ENCODE data around the gene TUNAR. TPM values are rescaled to one million over a fixed set of nuclear protein-coding genes. Genes with fewer than 3 reads are reported as not detected.
A peak's percentile ranks its signal among the peaks of the same experiment; 100 is the strongest.

Gene TUNAR
- total and polyA plus RNA-seq, 2 of the 4 experiments (the other 2 are of a cell fraction) = not detected

DNA sequence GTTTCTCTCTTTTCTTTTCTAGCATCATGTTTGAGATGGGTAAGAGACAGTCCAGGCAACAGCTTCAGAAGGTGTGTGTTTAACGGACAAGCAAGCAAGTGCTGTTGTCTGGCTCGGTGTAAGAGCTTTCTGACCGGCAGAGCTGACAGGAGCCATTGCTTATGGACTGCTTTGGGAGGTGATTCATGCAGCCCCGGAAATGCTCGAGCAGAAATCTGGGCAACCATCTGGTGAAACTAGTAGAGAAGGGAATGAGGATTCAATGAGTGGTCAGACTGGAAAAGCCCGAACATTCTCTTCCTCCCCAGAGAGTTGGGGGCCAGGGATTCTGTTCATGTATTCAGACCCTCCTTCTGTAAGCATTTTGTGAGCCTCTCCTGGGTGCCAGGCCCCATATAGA is 24.4 kb downstream of the TUNAR start:
- Histone ChIP-seq H3K27me3 (ENCODE audit: control insufficient read depth, insufficient read depth, low read length) (peaks cover 1% of the 10 kb centered on the region; the same call in 1 of the 2 replicates), H2AK5ac (ENCODE audit: low read depth, low read length) (no peak overlapping the region), H2AFZ (replicated peaks; ENCODE audit: low read length, poor library complexity) (peak overlapping the region; percentile 54), H4K5ac (ENCODE audit: low read depth, low read length) (no peak overlapping the region), H3K4ac (ENCODE audit: low read depth, low read length) (no peak overlapping the region), H3K9me3 (ENCODE audit: control insufficient read depth, insufficient read depth, low read length) (no peaks in the 10 kb centered on the region), H3K36me3 (ENCODE audit: control insufficient read depth, insufficient read depth, low read length) (no peaks in the 10 kb centered on the region), H3K9ac (ENCODE audit: low read depth, low read length) (no peak overlapping the region), H3K14ac (replicated peaks; ENCODE audit: low read depth, low read length) (no peak overlapping the region), H3K18ac (ENCODE audit: low read depth, low read length) (no peak overlapping the region), H3K56ac (ENCODE audit: extremely low read depth, insufficient read depth, low read length) (no peak overlapping the region), H3K23ac (ENCODE audit: low read depth, low read length) (no peak overlapping the region), H2AK9ac (replicated peaks; ENCODE audit: low read depth, low read length, poor library complexity) (no peak overlapping the region), H3K27ac (ENCODE audit: insufficient read depth, low read length) (no peak overlapping the region), H3K4me1 (ENCODE audit: control insufficient read depth, insufficient read depth, low read length) (no peaks in the 10 kb centered on the region; the same call in 1 of the 2 replicates), H4K20me1 (ENCODE audit: insufficient read depth, low read length) (no peaks in the 10 kb centered on the region), H3K9me1 (ENCODE audit: insufficient read depth, low read length) (no peaks in the 10 kb centered on the region), H2BK5ac (ENCODE audit: low read depth, low read length, poor library complexity, severe bottlenecking) (no peak overlapping the region), H4K8ac (ENCODE audit: low read depth in 2 of 2, low read length in 2 of 2) (no peak overlapping the region), H3K4me3 (ENCODE audit: insufficient read depth, low read depth, low read length) (no peak overlapping the region), H3K4me2 (ENCODE audit: low read depth, low read length) (no peak overlapping the region; the same call in 1 of the 2 replicates), H2BK120ac (ENCODE audit: low read depth, low read length) (no peak overlapping the region), H2BK15ac (ENCODE audit: low read depth, low read length) (no peak overlapping the region), H3K79me1 (ENCODE audit: low read depth in 1 of 2, low read length in 2 of 2) (no peaks in the 10 kb centered on the region), H4K91ac (ENCODE audit: insufficient read depth, low read depth, low read length) (no peak overlapping the region), H2BK20ac (ENCODE audit: low read depth, low read length) (no peak overlapping the region)
- WGBS, 2 experiments (ENCODE audit: extremely low coverage in 2 of 2, insufficient read length in 1 of 2) = 74% methylated on average over 3 of the region's 6 CpGs; no CpG with 5 or more reads in 1 of the 2 experiments
- dilution Hi-C loops (cut with HindIII; ENCODE audit: low sequenced_read_pairs, unreplicated experiment) (no loop called here), intact Hi-C loops (cut with micrococcal nuclease) (no loop called here), in situ Hi-C loops (cut with MboI; ENCODE audit: low sequenced_read_pairs) (no loop called here)
- TF ChIP-seq CHD1 (IDR thresholded peaks at IDR 0.05; ENCODE audit: low read depth, low read length) = no peak
- TF ChIP-seq RCOR1 (IDR thresholded peaks at IDR 0.05; ENCODE audit: insufficient replicate concordance, low read length) = no peak
- no peak for TF ChIP-seq NFE2L2 (IDR thresholded peaks at IDR 0.05; ENCODE audit: low read depth, low read length)
- TF ChIP-seq BHLHE40 (IDR thresholded peaks at IDR 0.05; ENCODE audit: low read depth, low read length) = no peak
- TF ChIP-seq CEBPB (IDR thresholded peaks at IDR 0.05; ENCODE audit: low read depth, low read length) = no peak
- TF ChIP-seq, protein P1, sequence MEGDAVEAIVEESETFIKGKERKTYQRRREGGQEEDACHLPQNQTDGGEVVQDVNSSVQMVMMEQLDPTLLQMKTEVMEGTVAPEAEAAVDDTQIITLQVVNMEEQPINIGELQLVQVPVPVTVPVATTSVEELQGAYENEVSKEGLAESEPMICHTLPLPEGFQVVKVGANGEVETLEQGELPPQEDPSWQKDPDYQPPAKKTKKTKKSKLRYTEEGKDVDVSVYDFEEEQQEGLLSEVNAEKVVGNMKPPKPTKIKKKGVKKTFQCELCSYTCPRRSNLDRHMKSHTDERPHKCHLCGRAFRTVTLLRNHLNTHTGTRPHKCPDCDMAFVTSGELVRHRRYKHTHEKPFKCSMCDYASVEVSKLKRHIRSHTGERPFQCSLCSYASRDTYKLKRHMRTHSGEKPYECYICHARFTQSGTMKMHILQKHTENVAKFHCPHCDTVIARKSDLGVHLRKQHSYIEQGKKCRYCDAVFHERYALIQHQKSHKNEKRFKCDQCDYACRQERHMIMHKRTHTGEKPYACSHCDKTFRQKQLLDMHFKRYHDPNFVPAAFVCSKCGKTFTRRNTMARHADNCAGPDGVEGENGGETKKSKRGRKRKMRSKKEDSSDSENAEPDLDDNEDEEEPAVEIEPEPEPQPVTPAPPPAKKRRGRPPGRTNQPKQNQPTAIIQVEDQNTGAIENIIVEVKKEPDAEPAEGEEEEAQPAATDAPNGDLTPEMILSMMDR (conservative IDR thresholded peaks at IDR 0.05; ENCODE audit: low read depth, low read length) = no peak
- no peak for TF ChIP-seq RAD21 (IDR thresholded peaks at IDR 0.05; ENCODE audit: low read length)
- no peak for TF ChIP-seq MXI1 (IDR thresholded peaks at IDR 0.05; ENCODE audit: borderline replicate concordance, low read depth, low read length)
- TF ChIP-seq, protein P2, sequence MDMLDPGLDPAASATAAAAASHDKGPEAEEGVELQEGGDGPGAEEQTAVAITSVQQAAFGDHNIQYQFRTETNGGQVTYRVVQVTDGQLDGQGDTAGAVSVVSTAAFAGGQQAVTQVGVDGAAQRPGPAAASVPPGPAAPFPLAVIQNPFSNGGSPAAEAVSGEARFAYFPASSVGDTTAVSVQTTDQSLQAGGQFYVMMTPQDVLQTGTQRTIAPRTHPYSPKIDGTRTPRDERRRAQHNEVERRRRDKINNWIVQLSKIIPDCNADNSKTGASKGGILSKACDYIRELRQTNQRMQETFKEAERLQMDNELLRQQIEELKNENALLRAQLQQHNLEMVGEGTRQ (IDR thresholded peaks at IDR 0.05; ENCODE audit: low read depth, low read length) = no peak
- BruUV-seq (replicated peaks) = no TSS peak
- ATAC-seq (ENCODE audit: low read depth) (no peak; the same call in 1 of the 2 replicates), DNase-seq (peak; percentile 33)
- ChIA-PET POLR2A (ENCODE audit: unreplicated experiment) (no interaction called here), CTCF (no interaction called here)
